T-helper 1 cell treated with Interleukin-12 subunit alpha and Interleukin-12 subunit beta and Interleukin-4 antibody, amounts not matched to agents 30 μg/mL and 1 μg/mL, for 36 hours (primary cell): ENCODE results near the gene DENND2D.

Source experiments
- H3K27ac Mint-ChIP-seq: one replicate; pipeline ENCODE4 v1.8.0; 2021; ENCODE audit warnings: mild to moderate bottlenecking, mixed read lengths
- H3K27me3 Mint-ChIP-seq: one replicate; pipeline ENCODE4 v1.8.0; 2021; ENCODE audit warnings: low read depth, mixed read lengths
- H3K36me3 Mint-ChIP-seq: one replicate; pipeline ENCODE4 v1.8.0; 2021; ENCODE audit warnings: low read depth, mixed read lengths
- H3K4me1 Mint-ChIP-seq: one replicate; pipeline ENCODE4 v1.8.0; 2021; ENCODE audit warnings: low read depth, mixed read lengths
- H3K4me3 Mint-ChIP-seq: one replicate; pipeline ENCODE4 v1.8.0; 2021; ENCODE audit warnings: mild to moderate bottlenecking, moderate library complexity, mixed read lengths
- H3K9me3 Mint-ChIP-seq: one replicate; pipeline ENCODE4 v1.8.0; 2021; ENCODE audit warnings: mixed read lengths

DENND2D gene

GRCh38 chr1:111151838-111152237, 48.6 kb downstream of the DENND2D start:
- Mint-ChIP-seq H3K4me1 (peaks cover 44% of the 10 kb centered on the region), H3K36me3 (peaks cover 62% of the 10 kb centered on the region), H3K9me3 (no peaks in the 10 kb centered on the region), H3K27ac (no peak overlapping the region), H3K4me3 (no peak overlapping the region), H3K27me3 (no peaks in the 10 kb centered on the region)

GRCh38 chr1:111148376-111148881, 52.0 kb downstream of the DENND2D start:
- peaks cover 47% of the 10 kb centered on the region for H3K36me3 Mint-ChIP-seq
- peaks cover 40% of the 10 kb centered on the region for H3K4me1 Mint-ChIP-seq
- H3K4me3 Mint-ChIP-seq = no peak overlapping the region
- H3K27ac Mint-ChIP-seq = no peak overlapping the region
- H3K27me3 Mint-ChIP-seq = no peaks in the 10 kb centered on the region
- H3K9me3 Mint-ChIP-seq = no peaks in the 10 kb centered on the region

GRCh38 chr1:111147948-111148347, 52.5 kb downstream of the DENND2D start:
- H3K27me3 Mint-ChIP-seq = no peaks in the 10 kb centered on the region
- no peak overlapping the region for H3K4me3 Mint-ChIP-seq
- H3K4me1 Mint-ChIP-seq = peaks cover 39% of the 10 kb centered on the region
- H3K36me3 Mint-ChIP-seq = peaks cover 42% of the 10 kb centered on the region
- H3K9me3 Mint-ChIP-seq = no peaks in the 10 kb centered on the region
- no peak overlapping the region for H3K27ac Mint-ChIP-seq

- H3K27me3 Mint-ChIP-seq = no peaks in the 10 kb centered on the region
- peaks cover 34% of the 10 kb centered on the region for H3K4me1 Mint-ChIP-seq
- H3K36me3 Mint-ChIP-seq = peaks cover 29% of the 10 kb centered on the region
- H3K4me3 Mint-ChIP-seq = no peak overlapping the region
- no peaks in the 10 kb centered on the region for H3K9me3 Mint-ChIP-seq
- no peak overlapping the region for H3K27ac Mint-ChIP-seq
These were observed 54.3 kb downstream of the DENND2D start for GRCh38 chr1:111145963-111146768.

- H3K36me3 Mint-ChIP-seq = peaks cover 28% of the 10 kb centered on the region
- no peak overlapping the region for H3K4me3 Mint-ChIP-seq
- H3K27ac Mint-ChIP-seq = no peak overlapping the region
- no peaks in the 10 kb centered on the region for H3K27me3 Mint-ChIP-seq
- H3K9me3 Mint-ChIP-seq = no peaks in the 10 kb centered on the region
- peaks cover 37% of the 10 kb centered on the region for H3K4me1 Mint-ChIP-seq
These were observed 54.9 kb downstream of the DENND2D start for GRCh38 chr1:111145542-111145941.

- Mint-ChIP-seq H3K4me3 (no peak overlapping the region), H3K4me1 (peaks cover 36% of the 10 kb centered on the region), H3K27me3 (no peaks in the 10 kb centered on the region)
These were observed 58.0 kb downstream of the DENND2D start for GRCh38 chr1:111142356-111142975.

GRCh38 chr1:111141245-111142220, 58.9 kb downstream of the DENND2D start:
- H3K4me1 Mint-ChIP-seq = peaks cover 36% of the 10 kb centered on the region
- no peak overlapping the region for H3K27ac Mint-ChIP-seq
- H3K36me3 Mint-ChIP-seq = peaks cover 20% of the 10 kb centered on the region

More at GRCh38 chr1:111142356-111142975, 58.0 kb downstream of the DENND2D start:
- Mint-ChIP-seq H3K27ac (no peak overlapping the region), H3K9me3 (no peaks in the 10 kb centered on the region), H3K36me3 (peaks cover 19% of the 10 kb centered on the region)

GRCh38 chr1:111140680-111140967, 59.8 kb downstream of the DENND2D start:
- H3K27me3 Mint-ChIP-seq = no peaks in the 10 kb centered on the region
- no peaks in the 10 kb centered on the region for H3K9me3 Mint-ChIP-seq
- peaks cover 22% of the 10 kb centered on the region for H3K36me3 Mint-ChIP-seq
- peak overlapping the region; percentile 32 for H3K27ac Mint-ChIP-seq
- H3K4me3 Mint-ChIP-seq = peak overlapping the region; percentile 100
- peaks cover 30% of the 10 kb centered on the region for H3K4me1 Mint-ChIP-seq

More at GRCh38 chr1:111141245-111142220, 58.9 kb downstream of the DENND2D start:
- Mint-ChIP-seq H3K27me3 (no peaks in the 10 kb centered on the region), H3K9me3 (no peaks in the 10 kb centered on the region), H3K4me3 (peak overlapping the region; percentile 100)

- Mint-ChIP-seq H3K4me1 (peaks cover 33% of the 10 kb centered on the region), H3K4me3 (peak within 1 kb of the TSS; percentile 100)
These were observed 60.3 kb downstream of the DENND2D start, which contains the start of the genes CEPT1 and DRAM2 for GRCh38 chr1:111139956-111140679. TSS of gene CEPT1 (plus strand) at chr1:111140223. CDS start at chr1:111147715, 7,492 bp downstream. TSS of gene DRAM2 (minus strand) at chr1:111140093. CDS start at chr1:111131554, 8,539 bp downstream.

GRCh38 chr1:111139324-111139955, 61.0 kb downstream of the DENND2D start:
- Mint-ChIP-seq H3K4me1 (peaks cover 33% of the 10 kb centered on the region), H3K36me3 (peaks cover 29% of the 10 kb centered on the region)

More at GRCh38 chr1:111139956-111140679, 60.3 kb downstream of the DENND2D start, which contains the start of the genes CEPT1 and DRAM2:
- Mint-ChIP-seq H3K36me3 (peaks cover 27% of the 10 kb centered on the region), H3K27me3 (no peaks in the 10 kb centered on the region), H3K9me3 (no peaks in the 10 kb centered on the region), H3K27ac (peak within 1 kb of the TSS; percentile 97)

More at GRCh38 chr1:111139324-111139955, 61.0 kb downstream of the DENND2D start:
- Mint-ChIP-seq H3K27me3 (no peaks in the 10 kb centered on the region), H3K27ac (peak overlapping the region; percentile 97), H3K9me3 (no peaks in the 10 kb centered on the region), H3K4me3 (peak overlapping the region; percentile 100)
